GM12878 (cell line): ENCODE data around the gene MRPS16. TPM values are rescaled to one million over a fixed set of nuclear protein-coding genes. Genes with fewer than 3 reads are reported as not detected.

Source experiments
- ASH2L ChIP-seq: fragments of 300-600, 200-600 bp; sonication (generic); IDR thresholded peaks from 2 replicates; pipeline ENCODE4 v1.6.1; 2017; ENCODE audit warnings: low read depth, mild to moderate bottlenecking, borderline replicate concordance
- BMI1 ChIP-seq: fragments of 450-650 bp; IDR thresholded peaks from 2 replicates; pipeline ENCODE4 v1.6.1; 2016; ENCODE audit warnings: mild to moderate bottlenecking, moderate library complexity, borderline replicate concordance
- CREB1 ChIP-seq: IDR thresholded peaks from 2 replicates; pipeline ENCODE4 v1.6.1; 2012; ENCODE audit warnings: low read depth, mild to moderate bottlenecking, inconsistent platforms
- KLF5 ChIP-seq: fragments of 450-650 bp; IDR thresholded peaks from 2 replicates; pipeline ENCODE4 v1.6.1; 2014; ENCODE audit warnings: mild to moderate bottlenecking; ENCODE audit not compliant: partially characterized antibody
- MLLT1 ChIP-seq: fragments of 450-650 bp; IDR thresholded peaks from 2 replicates; pipeline ENCODE4 v1.6.1; 2016; ENCODE audit warnings: mild to moderate bottlenecking
- NFYA ChIP-seq: IDR thresholded peaks from 2 replicates; pipeline ENCODE4 v1.6.1; 2011; ENCODE audit warnings: low read depth, mild to moderate bottlenecking, low read length, improper control_type of control experiment, borderline replicate concordance
- NR2C1 ChIP-seq: fragments of 450-650 bp; IDR thresholded peaks from 2 replicates; pipeline ENCODE4 v1.6.1; 2017; ENCODE audit warnings: antibody characterized with exemption, mild to moderate bottlenecking, moderate library complexity
- PML ChIP-seq: IDR thresholded peaks from 2 replicates; pipeline ENCODE4 v1.6.1; 2012; ENCODE audit warnings: low read length, inconsistent platforms
- SMARCA5 ChIP-seq: fragments of 450-650 bp; IDR thresholded peaks from 2 replicates; pipeline ENCODE4 v1.6.1; 2017; ENCODE audit warnings: mild to moderate bottlenecking
- SUPT20H ChIP-seq: IDR thresholded peaks from 2 replicates; pipeline ENCODE4 v1.6.1; 2011; ENCODE audit warnings: low read depth, mild to moderate bottlenecking, low read length, moderate library complexity, borderline replicate concordance; ENCODE audit not compliant: control insufficient read depth
- ZBED1 ChIP-seq: IDR thresholded peaks from 2 replicates; pipeline ENCODE4 v1.6.1; 2016; ENCODE audit warnings: borderline replicate concordance
- ZBTB11 ChIP-seq: fragments of 450-650 bp; formaldehyde crosslinking; IDR thresholded peaks from 2 replicates; pipeline ENCODE4 v1.5.0; 2022; ENCODE audit warnings: mild to moderate bottlenecking, missing genetic modification characterization
- ZNF207 ChIP-seq: fragments of 450-650 bp; IDR thresholded peaks from 2 replicates; pipeline ENCODE4 v1.6.1; 2014; ENCODE audit warnings: antibody characterized with exemption, mild to moderate bottlenecking, borderline replicate concordance
- ZSCAN29 ChIP-seq: fragments of 450-650 bp; IDR thresholded peaks from 2 replicates; pipeline ENCODE4 v1.6.1; 2017; ENCODE audit warnings: mild to moderate bottlenecking, moderate library complexity
- ZZZ3 ChIP-seq: IDR thresholded peaks from 2 replicates; pipeline ENCODE4 v1.6.1; 2011; ENCODE audit warnings: low read depth; ENCODE audit not compliant: control insufficient read depth, insufficient read length
- polyA plus RNA-seq, 11 experiments: library from polyadenylated mRNA; depleted of rRNA in 4 of 11; unstranded in 6 of 11; stranded (reverse) in 5 of 11; fragments of >200 nt; fragmentation: Nextera tagmentation in 4 of 11; fragmentation: Illumina TruSeq in 1 of 11; extraction: Ambion mirVana in 4 of 11; extraction: Trizol in 1 of 11; gene quantifications; 1 replicate in 1 of 11; 2 replicates in 10 of 11; pipeline versions ENCODE4 v1.2.1 to v1.2.3, GENCODE V29; 2011 to 2016; ENCODE audit warnings: inconsistent platforms in 2 of 11, missing spikeins in 2 of 11, low read depth in 1 of 11
- total RNA-seq, 4 experiments: library from RNA; depleted of rRNA in 3 of 4; stranded (reverse); fragments of >200 nt in 3 of 4; fragmentation: Illumina TruSeq in 1 of 4; extraction: Trizol in 1 of 4; gene quantifications; 2 replicates each; pipeline versions ENCODE4 v1.2.1 to v1.2.3, GENCODE V29; 2013 to 2021

The MRPS16 gene
- total and polyA plus RNA-seq, 10 of the 15 experiments (the other 5 are each of a cell fraction or from before 2014, with no cell fraction given): 43.4 to 285 (median 103) TPM

- no peak for TF ChIP-seq BMI1
- no peak for TF ChIP-seq ZSCAN29
- TF ChIP-seq SUPT20H: no peak
- TF ChIP-seq ZBTB11: no peak
- peak; percentile 87 for TF ChIP-seq CREB1
- TF ChIP-seq ZZZ3: no peak
- peak; percentile 97 for TF ChIP-seq NR2C1
- TF ChIP-seq MLLT1: peak; percentile 69; the same call in 1 of the 2 replicates
- no peak; the same call in 1 of the 2 replicates for TF ChIP-seq ZBED1
- TF ChIP-seq PML: peak; percentile 96
- TF ChIP-seq ZNF207: peak; percentile 66; the same call in 1 of the 2 replicates
- peak; percentile 67 for TF ChIP-seq KLF5
- 0 out of 2 replicates have a peak, but pooled peaks have one; percentile 67 for TF ChIP-seq ASH2L
- no peak for TF ChIP-seq NFYA
- TF ChIP-seq SMARCA5: no peak
Measured at GRCh38 chr10:73252445-73253224, at the start of gene MRPS16 (continued).
